ENCODE measurements around the gene ACSBG1.

Gene ACSBG1

DNA sequence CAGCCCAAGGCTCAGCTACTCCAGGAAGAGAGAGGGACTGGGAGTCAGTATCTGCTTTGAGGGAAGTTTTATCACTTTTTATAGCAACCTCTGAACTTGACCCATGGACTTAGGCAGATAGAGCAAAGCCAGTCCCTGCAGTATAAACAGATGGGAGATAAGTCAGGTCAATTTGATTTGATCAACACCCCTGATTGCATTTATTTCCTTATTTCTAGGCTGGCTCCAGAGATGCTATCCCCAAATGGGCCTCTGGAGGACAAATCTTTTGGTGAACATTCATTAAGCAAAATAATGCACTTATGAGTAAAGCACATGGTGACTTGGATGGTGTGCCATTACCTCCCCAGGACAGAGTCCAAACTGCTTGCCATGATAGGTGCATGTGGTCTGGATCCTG lies 94.1 kb downstream of the ACSBG1 start:
- TF ChIP-seq, protein P1, sequence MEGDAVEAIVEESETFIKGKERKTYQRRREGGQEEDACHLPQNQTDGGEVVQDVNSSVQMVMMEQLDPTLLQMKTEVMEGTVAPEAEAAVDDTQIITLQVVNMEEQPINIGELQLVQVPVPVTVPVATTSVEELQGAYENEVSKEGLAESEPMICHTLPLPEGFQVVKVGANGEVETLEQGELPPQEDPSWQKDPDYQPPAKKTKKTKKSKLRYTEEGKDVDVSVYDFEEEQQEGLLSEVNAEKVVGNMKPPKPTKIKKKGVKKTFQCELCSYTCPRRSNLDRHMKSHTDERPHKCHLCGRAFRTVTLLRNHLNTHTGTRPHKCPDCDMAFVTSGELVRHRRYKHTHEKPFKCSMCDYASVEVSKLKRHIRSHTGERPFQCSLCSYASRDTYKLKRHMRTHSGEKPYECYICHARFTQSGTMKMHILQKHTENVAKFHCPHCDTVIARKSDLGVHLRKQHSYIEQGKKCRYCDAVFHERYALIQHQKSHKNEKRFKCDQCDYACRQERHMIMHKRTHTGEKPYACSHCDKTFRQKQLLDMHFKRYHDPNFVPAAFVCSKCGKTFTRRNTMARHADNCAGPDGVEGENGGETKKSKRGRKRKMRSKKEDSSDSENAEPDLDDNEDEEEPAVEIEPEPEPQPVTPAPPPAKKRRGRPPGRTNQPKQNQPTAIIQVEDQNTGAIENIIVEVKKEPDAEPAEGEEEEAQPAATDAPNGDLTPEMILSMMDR (conservative IDR thresholded peaks at IDR 0.05) = no peak; the same call in 1 of the 2 replicates
- no peak for TF ChIP-seq ZFX (IDR thresholded peaks at IDR 0.05)
- H3K27ac ChIP-seq = peak overlapping the region; percentile 68; the same call in 1 of the 2 replicates

DNA sequence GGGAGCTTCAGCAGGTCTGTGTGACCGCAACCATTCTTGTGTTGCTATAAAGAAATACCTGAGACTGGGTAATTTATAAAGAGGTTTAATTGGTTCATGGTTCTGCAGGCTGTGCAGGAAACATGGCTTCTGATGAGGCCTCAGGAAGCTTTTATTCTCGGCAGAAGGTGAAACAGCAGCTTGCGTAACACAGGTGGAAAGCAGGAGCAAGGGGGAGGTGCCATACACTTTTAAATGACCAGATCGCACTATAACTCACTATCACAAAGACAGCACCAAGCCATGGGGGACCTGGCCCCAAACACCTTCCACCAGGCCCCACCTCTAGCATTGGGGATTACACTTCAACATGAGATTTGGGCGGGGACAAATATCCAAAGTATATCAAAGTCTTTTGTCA lies 94.8 kb downstream of the ACSBG1 start:
- peak overlapping the region; percentile 68; the same call in 1 of the 2 replicates for H3K27ac ChIP-seq
- TF ChIP-seq, protein P1 (conservative IDR thresholded peaks at IDR 0.05) = no peak
- no peak for TF ChIP-seq ZFX (IDR thresholded peaks at IDR 0.05)

DNA sequence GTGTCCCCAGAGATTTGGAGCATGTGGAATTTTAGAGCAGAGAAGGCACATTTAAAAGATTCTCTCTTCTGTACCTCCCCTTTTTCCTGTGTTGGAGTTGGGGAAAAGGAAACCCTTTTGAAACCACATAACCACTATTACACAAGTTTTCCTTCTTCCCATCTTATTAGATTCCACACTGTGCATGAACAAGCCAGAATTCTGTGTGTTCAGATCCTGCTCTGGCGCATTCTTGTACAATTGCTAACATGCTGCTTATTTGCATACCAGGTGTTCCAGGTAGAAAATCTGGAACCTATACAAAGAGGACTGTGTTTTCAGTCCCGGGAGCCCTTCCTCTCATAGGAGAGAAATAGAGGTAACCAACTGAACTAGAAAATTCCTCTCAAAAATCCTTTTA lies 100.6 kb downstream of the ACSBG1 start:
- no peak for TF ChIP-seq ZFX (IDR thresholded peaks at IDR 0.05)
- TF ChIP-seq, protein P1 (conservative IDR thresholded peaks at IDR 0.05) = no peak
- no peak overlapping the region for H3K27ac ChIP-seq

DNA sequence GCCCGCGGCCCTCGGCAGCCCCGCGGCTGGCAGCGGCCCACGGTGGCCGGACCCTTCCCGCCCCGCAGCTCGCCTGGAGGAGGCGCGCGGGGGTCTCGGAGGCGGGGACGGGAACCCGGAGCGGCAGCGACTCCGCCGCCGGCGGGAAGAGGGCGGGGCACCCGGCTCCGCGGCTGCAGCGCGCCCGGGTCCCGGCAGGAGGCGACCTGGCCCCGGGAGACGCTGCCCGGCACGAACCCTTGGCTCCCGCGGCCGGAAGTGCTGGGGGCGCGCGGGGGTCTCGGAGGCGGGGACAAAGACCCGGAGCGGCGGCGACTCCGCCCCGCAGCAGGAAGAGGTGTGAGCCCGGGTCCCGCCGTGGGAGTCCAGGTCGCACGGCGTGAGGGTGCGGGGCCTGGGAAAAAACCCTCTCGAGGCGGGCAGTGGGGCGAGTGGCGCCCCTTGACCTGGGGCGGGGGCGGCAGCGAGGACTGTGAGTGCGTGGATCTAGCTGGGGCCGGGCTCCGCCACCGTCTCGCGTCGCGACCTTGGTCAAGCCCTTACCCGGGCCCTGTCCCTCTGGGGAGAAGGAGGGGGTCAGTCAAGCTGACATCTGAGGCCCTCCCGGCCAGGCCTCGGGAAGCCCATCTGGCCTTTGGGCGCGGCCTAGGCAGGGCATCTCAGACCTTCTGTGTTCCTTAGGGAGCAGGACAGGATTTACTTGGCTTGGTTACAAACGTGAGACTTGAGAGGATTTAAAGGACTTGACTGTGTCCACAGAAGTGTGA lies 102.9 kb downstream of the ACSBG1 start, which contains the start of gene CIB2:
Gene CIB2, minus strand, starts transcription at position 151 of the 767 bp plus-strand sequence. CDS start 230 bp downstream, outside the sequence.
- no peak for TF ChIP-seq ZFX (IDR thresholded peaks at IDR 0.05)
- TF ChIP-seq, protein P1 (conservative IDR thresholded peaks at IDR 0.05) = peak; percentile 91
- peak within 1 kb of the TSS; percentile 11; the same call in 1 of the 2 replicates for H3K27ac ChIP-seq

DNA sequence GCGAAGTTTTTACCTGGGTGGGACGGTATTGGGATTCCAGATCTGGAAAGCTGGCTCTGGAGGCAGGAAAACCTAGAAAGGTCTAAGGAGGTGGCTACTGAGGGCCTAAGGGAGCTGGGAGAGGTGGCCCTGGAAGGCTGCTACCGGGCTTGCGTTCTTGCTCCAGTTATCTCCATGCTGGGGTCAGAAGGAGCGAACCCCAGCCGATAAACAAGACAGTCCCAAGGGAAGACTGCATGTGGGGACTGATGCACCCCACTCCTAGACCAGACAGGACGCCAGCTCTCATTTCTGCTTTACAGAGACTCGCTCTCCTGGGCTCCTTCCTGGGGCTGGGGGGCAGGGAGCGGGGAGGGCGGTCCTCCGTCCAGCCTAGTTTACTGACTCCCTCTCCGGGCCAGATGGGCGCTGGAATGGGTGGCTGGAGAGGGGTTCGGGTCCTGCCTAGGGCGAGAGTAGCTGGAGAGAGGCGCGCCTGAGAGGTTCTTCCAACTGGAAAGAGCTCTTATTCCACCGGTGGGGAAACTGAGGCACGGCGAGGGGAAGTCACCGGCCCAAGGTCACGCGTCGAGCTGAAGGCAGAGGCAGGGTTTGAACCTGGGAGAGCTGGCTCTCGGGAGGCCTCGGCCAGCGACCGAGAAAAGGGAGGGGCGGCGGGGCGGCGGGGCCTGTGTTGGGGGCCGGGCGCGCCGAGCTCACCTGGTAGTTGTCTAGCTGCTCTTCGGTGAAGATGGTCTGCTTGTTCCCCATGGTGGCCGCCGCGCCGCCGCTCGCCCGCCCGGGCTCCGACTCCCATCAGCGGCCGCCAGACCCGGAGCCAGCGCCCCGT lies 103.7 kb downstream of the ACSBG1 start:
- no peak overlapping the region; the same call in 1 of the 2 replicates for H3K27ac ChIP-seq

DNA sequence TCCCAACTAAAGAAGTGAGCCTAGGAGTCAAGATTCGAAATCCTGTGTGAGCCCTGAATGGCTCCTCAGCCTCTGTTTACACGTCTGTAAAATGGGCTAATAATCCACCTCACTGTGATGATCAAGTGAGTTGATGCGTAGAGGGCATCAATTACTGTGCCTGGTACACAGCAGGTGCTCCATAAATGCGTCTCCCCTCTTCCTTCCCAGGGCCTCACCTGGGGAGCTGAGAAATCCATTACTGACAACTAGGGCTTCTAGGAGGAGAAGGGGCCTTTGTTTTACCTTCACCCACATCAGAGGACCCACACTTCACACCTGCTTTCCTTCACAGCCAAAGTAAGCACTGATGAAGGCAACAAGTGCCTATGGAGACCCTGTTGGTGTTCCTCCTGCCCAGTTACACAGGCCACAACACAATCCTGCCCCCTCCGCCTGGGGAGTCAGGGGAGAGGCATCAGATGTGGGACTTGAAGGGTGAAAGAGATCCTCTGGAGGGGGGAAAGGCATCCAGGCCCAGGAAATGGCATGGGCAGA lies 104.5 kb downstream of the ACSBG1 start:
- TF ChIP-seq, protein P1 (conservative IDR thresholded peaks at IDR 0.05) = no peak
- H3K27ac ChIP-seq = peak overlapping the region; percentile 71; the same call in 1 of the 2 replicates

More for the DNA sequence above, 103.7 kb downstream of the ACSBG1 start:
- TF ChIP-seq, protein P1 (conservative IDR thresholded peaks at IDR 0.05) = no peak
- no peak for TF ChIP-seq ZFX (IDR thresholded peaks at IDR 0.05)
